T-helper 1 cell treated with Interleukin-12 subunit alpha and Interleukin-12 subunit beta and Interleukin-4 antibody, amounts not matched to agents 30 ng/mL and 1 ng/mL, for 36 hours (primary cell): Measurements from ENCODE around the gene FAM228B. TPM values are rescaled to one million over a fixed set of nuclear protein-coding genes. Genes with fewer than 3 reads are reported as not detected.

Experiments used
- intact Hi-C: fragments of 100-400 bp; cut with micrococcal nuclease; formaldehyde crosslinking; loops from one replicate; pipeline ENCODE4 v1.15.1; 2024
- total RNA-seq: library from RNA; stranded (reverse); gene quantifications from 2 replicates; pipeline ENCODE4 v1.2.3, GENCODE V29; 2022

The FAM228B gene
- total RNA-seq, 1 donor from 2014 or later = 10.1 TPM

GRCh38 chr2:24199968-24200590 is 76.8 kb downstream of the FAM228B start:
- intact Hi-C loops = no loop called here

- intact Hi-C loops = no loop called here
Measured at GRCh38 chr2:24200799-24201198, 77.5 kb downstream of the FAM228B start.

GRCh38 chr2:24203029-24203786 is 79.9 kb downstream of the FAM228B start:
- intact Hi-C loops = no loop called here

GRCh38 chr2:24203787-24204150 is 80.5 kb downstream of the FAM228B start:
- intact Hi-C loops = no loop called here

- intact Hi-C loops = no loop called here
Measured at GRCh38 chr2:24204505-24204904, 81.2 kb downstream of the FAM228B start.

- intact Hi-C loops = no loop called here
Measured at GRCh38 chr2:24205131-24205530, 81.9 kb downstream of the FAM228B start.

GRCh38 chr2:24206242-24206641 is 83.0 kb downstream of the FAM228B start:
- intact Hi-C loops = no loop called here

- intact Hi-C loops = no loop called here
Measured at GRCh38 chr2:24206714-24207113, 83.4 kb downstream of the FAM228B start.

- intact Hi-C loops = no loop called here
Measured at GRCh38 chr2:24207359-24207758, 84.1 kb downstream of the FAM228B start.

GRCh38 chr2:24208490-24208889 is 85.2 kb downstream of the FAM228B start:
- intact Hi-C loops = no loop called here

GRCh38 chr2:24209389-24210105 is 86.3 kb downstream of the FAM228B start:
- intact Hi-C loops = no loop called here

GRCh38 chr2:24210106-24210455 is 86.8 kb downstream of the FAM228B start:
- intact Hi-C loops = no loop called here

- intact Hi-C loops = no loop called here
Measured at GRCh38 chr2:24210723-24211122, 87.5 kb downstream of the FAM228B start.

GRCh38 chr2:24211408-24211807 is 88.1 kb downstream of the FAM228B start:
- intact Hi-C loops = no loop called here

GRCh38 chr2:24214880-24215279 is 91.6 kb downstream of the FAM228B start:
- intact Hi-C loops = no loop called here

Other genes with a start within 250 kb of the FAM228B start
- gene ATAD2B, start 196.3 kb upstream of the FAM228B start, total RNA-seq = 27.6 and 28.8 TPM in 2 replicates
- gene UBXN2A, start 183.0 kb upstream of the FAM228B start, total RNA-seq = 9.7 and 11.6 TPM in 2 replicates
- gene MFSD2B, start 113.4 kb upstream of the FAM228B start, total RNA-seq = 0.07 and 0.44 TPM in 2 replicates
- 19.9 and 20.2 TPM in 2 replicates for gene WDCP, start 76.1 kb upstream of the FAM228B start, total RNA-seq
- 0.66 and 1.4 TPM in 2 replicates for gene FKBP1B, start 73.7 kb upstream of the FAM228B start, total RNA-seq
- gene SF3B6, start 47.1 kb upstream of the FAM228B start, total RNA-seq = 90.9 and 94.3 TPM in 2 replicates
- gene TP53I3, start 38.6 kb upstream of the FAM228B start, total RNA-seq = 0.91 and 1.1 TPM in 2 replicates
- 0.29 TPM in 1 of 2 replicates, not detected in the other for gene PFN4, start 135 bp upstream of the FAM228B start, total RNA-seq
- not detected in 2 replicates for gene FAM228A, start 51.6 kb downstream of the FAM228B start, total RNA-seq
- gene ITSN2, start 237.1 kb downstream of the FAM228B start, total RNA-seq = 90.8 and 101 TPM in 2 replicates